GM23338 (cell line): ENCODE measurements around the gene DCLK1. TPM values are rescaled to one million over a fixed set of nuclear protein-coding genes. Genes with fewer than 3 reads are reported as not detected.

ENCODE experiments used
- ATAC-seq: fragments of 200-7000 bp; cut with Tn5 transposase; 3 replicates; pipeline ENCODE4 v1.9.1; 2020
- DNase-seq: peaks from one replicate; pipeline ENCODE4 v3.0.0-alpha.2; 2015; ENCODE audit warnings: low spot score
- H2AFZ ChIP-seq: fragments of 200-600 bp; sonication (generic); 2 replicates; pipeline ENCODE4 v1.8.0; 2016; ENCODE audit warnings: antibody characterized with exemption, mild to moderate bottlenecking, moderate library complexity
- H3F3A ChIP-seq: fragments of 200-600 bp; sonication (generic); replicated peaks from 2 replicates; pipeline ENCODE4 v1.8.0; 2017; ENCODE audit warnings: antibody characterized with exemption, mixed run types, low read depth
- H3K27ac ChIP-seq: fragments of 200-600 bp; sonication (generic); 2 replicates; pipeline ENCODE4 v1.6.1; 2016; ENCODE audit warnings: low read depth
- H3K27me3 ChIP-seq: fragments of 200-600 bp; sonication (generic); 2 replicates; pipeline ENCODE4 v1.8.0; 2016; ENCODE audit warnings: mild to moderate bottlenecking, mixed run types, moderate library complexity; ENCODE audit not compliant: insufficient read depth
- H3K36me3 ChIP-seq: fragments of 200-600 bp; sonication (generic); 2 replicates; pipeline ENCODE4 v1.8.0; 2016; ENCODE audit warnings: mild to moderate bottlenecking; ENCODE audit not compliant: insufficient read depth
- H3K4me1 ChIP-seq: fragments of 200-600 bp; sonication (generic); 2 replicates; pipeline ENCODE4 v1.8.0; 2016; ENCODE audit warnings: mild to moderate bottlenecking, moderate library complexity; ENCODE audit not compliant: insufficient read depth
- H3K4me2 ChIP-seq: fragments of 200-600 bp; sonication (generic); 2 replicates; pipeline ENCODE4 v1.7.1; 2017; ENCODE audit warnings: mixed run types
- H3K4me3 ChIP-seq: fragments of 200-600 bp; sonication (generic); 2 replicates; pipeline ENCODE4 v1.6.1; 2016; ENCODE audit warnings: mixed run types
- H3K79me2 ChIP-seq: fragments of 200-600 bp; sonication (generic); replicated peaks from 2 replicates; pipeline ENCODE4 v1.8.0; 2017; ENCODE audit warnings: mild to moderate bottlenecking; ENCODE audit not compliant: insufficient read depth
- H3K9me2 ChIP-seq: fragments of 200-600 bp; sonication (generic); 2 replicates; pipeline ENCODE4 v1.8.0; 2017; ENCODE audit not compliant: insufficient read depth
- H4K20me1 ChIP-seq: fragments of 200-600 bp; sonication (generic); replicated peaks from 2 replicates; pipeline ENCODE4 v1.8.0; 2017; ENCODE audit warnings: mild to moderate bottlenecking; ENCODE audit not compliant: insufficient read depth
- H3K27ac Mint-ChIP-seq: 2 replicates; pipeline ENCODE4 v1.8.0; 2020; ENCODE audit warnings: inconsistent platforms, mild to moderate bottlenecking, moderate library complexity, mixed read lengths
- H3K27me3 Mint-ChIP-seq: 3 replicates; pipeline ENCODE4 v1.8.0; 2022; ENCODE audit warnings: low read depth, mild to moderate bottlenecking, moderate library complexity, mixed read lengths, inconsistent platforms; ENCODE audit not compliant: insufficient read depth, poor library complexity
- H3K36me3 Mint-ChIP-seq: 3 replicates; pipeline ENCODE4 v1.8.0; 2021; ENCODE audit warnings: low read depth, mild to moderate bottlenecking, inconsistent platforms, moderate library complexity, mixed read lengths
- H3K4me1 Mint-ChIP-seq: 3 replicates; pipeline ENCODE4 v1.8.0; 2020; ENCODE audit warnings: mild to moderate bottlenecking, inconsistent platforms, mixed read lengths
- H3K4me3 Mint-ChIP-seq: 3 replicates; pipeline ENCODE4 v1.8.0; 2021; ENCODE audit warnings: moderate library complexity, mild to moderate bottlenecking, inconsistent platforms, mixed read lengths
- H3K9me3 Mint-ChIP-seq: 3 replicates; pipeline ENCODE4 v1.8.0; 2020; ENCODE audit warnings: moderate library complexity, mild to moderate bottlenecking, inconsistent platforms, mixed read lengths
- ETS1 ChIP-seq: IDR thresholded peaks from 2 replicates; pipeline ENCODE4 v1.6.1; 2016; ENCODE audit warnings: antibody characterized with exemption
- EZH2 ChIP-seq: fragments of 200-600 bp; sonication (generic); IDR thresholded peaks from one replicate; pipeline ENCODE4 v1.8.0; 2017; ENCODE audit warnings: antibody characterized with exemption, mild to moderate bottlenecking, low read depth; ENCODE audit not compliant: unreplicated experiment
- EZH2phosphoT487 ChIP-seq: fragments of 200-600 bp; sonication (generic); IDR thresholded peaks from one replicate; pipeline ENCODE4 v1.8.1; 2018; ENCODE audit warnings: antibody characterized with exemption; ENCODE audit not compliant: unreplicated experiment
- JUNB ChIP-seq: IDR thresholded peaks from one replicate; pipeline ENCODE4 v1.6.1; 2016; ENCODE audit warnings: antibody characterized with exemption; ENCODE audit not compliant: unreplicated experiment
- NANOG ChIP-seq: IDR thresholded peaks from 2 replicates; pipeline ENCODE4 v1.6.1; 2016; ENCODE audit warnings: antibody characterized with exemption, borderline replicate concordance
- STAT1 ChIP-seq: IDR thresholded peaks from one replicate; pipeline ENCODE4 v1.6.1; 2016; ENCODE audit warnings: antibody characterized with exemption; ENCODE audit not compliant: unreplicated experiment
- ZNF114 ChIP-seq: fragments of 250-450 bp; sonication (Bioruptor Pico); IDR thresholded peaks from 2 replicates; pipeline ENCODE4 v1.5.0; 2020; ENCODE audit warnings: mild to moderate bottlenecking, moderate library complexity
- ZNF462 ChIP-seq: fragments of 250-450 bp; sonication (Bioruptor Pico); IDR thresholded peaks from 2 replicates; pipeline ENCODE4 v1.5.0; 2020; ENCODE audit warnings: mild to moderate bottlenecking, moderate library complexity
- polyA plus RNA-seq: library from polyadenylated mRNA; unstranded; fragments of >200 nt; fragmentation: Nextera tagmentation; extraction: Ambion mirVana; gene quantifications from 2 replicates; pipeline ENCODE4 v1.2.1, GENCODE V29; 2016
- total RNA-seq: library from RNA; depleted of rRNA; stranded (reverse); fragments of >200 nt; shearing (Covaris generic); gene quantifications from 2 replicates; pipeline ENCODE4 v1.2.3, GENCODE V29; 2014
- TF ChIP-seq, protein P1 (sequence below): IDR thresholded peaks from one replicate; pipeline ENCODE4 v1.6.1; 2018; ENCODE audit warnings: antibody characterized with exemption; ENCODE audit not compliant: unreplicated experiment

Gene DCLK1
- total and polyA plus RNA-seq, 2 experiments from 2014 or later, result 13.1 to 57.7 TPM

- Mint-ChIP-seq H3K27me3 (peaks cover 2% of the 10 kb centered on the region), H3K4me3 (no peak overlapping the region), H3K36me3 (no peaks in the 10 kb centered on the region), H3K27ac (no peak overlapping the region), H3K4me1 (peaks cover 5% of the 10 kb centered on the region; the same call in 2 of the 3 replicates), H3K9me3 (no peaks in the 10 kb centered on the region)
- Histone ChIP-seq H3K9me2 (no peaks in the 10 kb centered on the region), H3K4me3 (no peak overlapping the region), H3F3A (no peaks in the 10 kb centered on the region), H3K4me1 (no peaks in the 10 kb centered on the region), H3K27me3 (no peaks in the 10 kb centered on the region), H3K4me2 (no peak overlapping the region), H3K79me2 (no peaks in the 10 kb centered on the region), H3K36me3 (no peaks in the 10 kb centered on the region), H3K27ac (no peak overlapping the region), H4K20me1 (no peaks in the 10 kb centered on the region), H2AFZ (no peak overlapping the region)
- TF ChIP-seq STAT1 (no peak), EZH2phosphoT487 (no peak), NANOG (no peak), ZNF114 (no peak), ETS1 (no peak), JUNB (no peak), EZH2 (no peak), ZNF462 (CRISPR knock-in tag) (no peak)
- TF ChIP-seq, protein P1, sequence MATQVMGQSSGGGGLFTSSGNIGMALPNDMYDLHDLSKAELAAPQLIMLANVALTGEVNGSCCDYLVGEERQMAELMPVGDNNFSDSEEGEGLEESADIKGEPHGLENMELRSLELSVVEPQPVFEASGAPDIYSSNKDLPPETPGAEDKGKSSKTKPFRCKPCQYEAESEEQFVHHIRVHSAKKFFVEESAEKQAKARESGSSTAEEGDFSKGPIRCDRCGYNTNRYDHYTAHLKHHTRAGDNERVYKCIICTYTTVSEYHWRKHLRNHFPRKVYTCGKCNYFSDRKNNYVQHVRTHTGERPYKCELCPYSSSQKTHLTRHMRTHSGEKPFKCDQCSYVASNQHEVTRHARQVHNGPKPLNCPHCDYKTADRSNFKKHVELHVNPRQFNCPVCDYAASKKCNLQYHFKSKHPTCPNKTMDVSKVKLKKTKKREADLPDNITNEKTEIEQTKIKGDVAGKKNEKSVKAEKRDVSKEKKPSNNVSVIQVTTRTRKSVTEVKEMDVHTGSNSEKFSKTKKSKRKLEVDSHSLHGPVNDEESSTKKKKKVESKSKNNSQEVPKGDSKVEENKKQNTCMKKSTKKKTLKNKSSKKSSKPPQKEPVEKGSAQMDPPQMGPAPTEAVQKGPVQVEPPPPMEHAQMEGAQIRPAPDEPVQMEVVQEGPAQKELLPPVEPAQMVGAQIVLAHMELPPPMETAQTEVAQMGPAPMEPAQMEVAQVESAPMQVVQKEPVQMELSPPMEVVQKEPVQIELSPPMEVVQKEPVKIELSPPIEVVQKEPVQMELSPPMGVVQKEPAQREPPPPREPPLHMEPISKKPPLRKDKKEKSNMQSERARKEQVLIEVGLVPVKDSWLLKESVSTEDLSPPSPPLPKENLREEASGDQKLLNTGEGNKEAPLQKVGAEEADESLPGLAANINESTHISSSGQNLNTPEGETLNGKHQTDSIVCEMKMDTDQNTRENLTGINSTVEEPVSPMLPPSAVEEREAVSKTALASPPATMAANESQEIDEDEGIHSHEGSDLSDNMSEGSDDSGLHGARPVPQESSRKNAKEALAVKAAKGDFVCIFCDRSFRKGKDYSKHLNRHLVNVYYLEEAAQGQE, result no peak
- DNase-seq, result no peak
- no peak for ATAC-seq
Observed at GRCh38 chr13:35722458-35723052, 408.6 kb downstream of the DCLK1 start.
